GM10248 (cell line): Measurements from ENCODE around the gene RAD51B.

Experiments used
- CTCF ChIA-PET: fragments of 300-600 bp; sonication (Branson Sonifier 250); formaldehyde crosslinking; extraction: SDS; loops from one replicate; lab custom pipeline; 2021; ENCODE audit warnings: antibody characterized with exemption; lab: Yijun Ruan, JAX
- POLR2A ChIA-PET: fragments of 350-650 bp; sonication (Branson Sonifier 250); formaldehyde crosslinking; extraction: SDS; loops from one replicate; lab custom pipeline; 2020; ENCODE audit warnings: antibody characterized with exemption; lab: Yijun Ruan, JAX
- DNase-seq: peaks from one replicate; pipeline ENCODE4 v3.0.0; 2012; ENCODE audit errors: extremely low spot score
- CTCF ChIP-seq: IDR thresholded peaks from 2 replicates; pipeline ENCODE4 v1.5.1; 2012; ENCODE audit warnings: mild to moderate bottlenecking, low read depth; ENCODE audit errors: extremely low read depth, missing control alignments, control extremely low read depth

Gene RAD51B

GRCh38 chr14:68469208-68469713 is 649.7 kb downstream of the RAD51B start:
- ChIA-PET CTCF (interaction anchor here (1.2 to 2.3 kb wide), 5 partner anchors 10 to 67 kb away, joined by 3 to 8 read pairs (median 5); no protein-coding TSS in a partner anchor), POLR2A (no interaction called here)
- no peak for DNase-seq
- TF ChIP-seq CTCF: no peak

- no peak for TF ChIP-seq CTCF
- POLR2A ChIA-PET: no interaction called here
- DNase-seq: no peak
- CTCF ChIA-PET: interaction anchor here (1.1 to 2.3 kb wide), 5 partner anchors 13 to 55 kb away, joined by 3 to 7 read pairs (median 4); no protein-coding TSS in a partner anchor
Observed at GRCh38 chr14:68470361-68470760, 650.8 kb downstream of the RAD51B start.

GRCh38 chr14:68471029-68471963 is 651.7 kb downstream of the RAD51B start:
- peak; percentile 70 for DNase-seq
- no peak for TF ChIP-seq CTCF
- ChIA-PET CTCF (interaction anchor here (0.7 to 2.3 kb wide), 12 partner anchors 9 to 318 kb away, joined by 3 to 7 read pairs (median 4); no protein-coding TSS in a partner anchor), POLR2A (interaction anchor here (0.6 kb wide), 1 partner anchor 68 kb away, joined by 5 read pairs; no protein-coding TSS in a partner anchor)

GRCh38 chr14:68471964-68472508 is 652.5 kb downstream of the RAD51B start:
- no peak for DNase-seq
- ChIA-PET POLR2A (no interaction called here), CTCF (interaction anchor here (0.7 to 1.8 kb wide), 7 partner anchors 10 to 345 kb away, joined by 3 to 4 read pairs (median 4); no protein-coding TSS in a partner anchor)
- TF ChIP-seq CTCF: no peak

- CTCF ChIA-PET: interaction anchor here (1.3 kb wide), 1 partner anchor 344 kb away, joined by 4 read pairs; no protein-coding TSS in a partner anchor
- no peak for TF ChIP-seq CTCF
- POLR2A ChIA-PET: no interaction called here
- no peak for DNase-seq
Observed at GRCh38 chr14:68473069-68473468, 653.5 kb downstream of the RAD51B start.

- POLR2A ChIA-PET: no interaction called here
- no peak for TF ChIP-seq CTCF
- CTCF ChIA-PET: no interaction called here
- DNase-seq: no peak
Observed at GRCh38 chr14:68473794-68474193, 654.2 kb downstream of the RAD51B start.
